MM.1S (cell line): Measurements from ENCODE around the gene CBFA2T2.

Experiments
- CTCF ChIP-seq: fragments of 300-600 bp; sonication (generic); IDR thresholded peaks from 2 replicates; pipeline ENCODE4 v1.5.1; 2016; ENCODE audit warnings: antibody characterized with exemption, low read length, mixed read lengths
- EZH2 ChIP-seq: fragments of 300-600 bp; sonication (generic); optimal IDR thresholded peaks from 2 replicates; pipeline ENCODE3; 2017; ENCODE audit warnings: low read depth, mild to moderate bottlenecking, antibody characterized with exemption, low read length, mixed read lengths
- EZH2phosphoT487 ChIP-seq: fragments of 300-600 bp; sonication (generic); IDR thresholded peaks from 2 replicates; pipeline ENCODE4 v1.6.1; 2018; ENCODE audit warnings: antibody characterized with exemption, low read length

- TF ChIP-seq EZH2: no peak
- TF ChIP-seq CTCF: no peak
- TF ChIP-seq EZH2phosphoT487: no peak
These were observed 13.7 kb downstream of the CBFA2T2 start for GRCh38 chr20:33503564-33503963.
